Activated gamma-delta T cell treated with Interleukin-2 at 50 U/mL for 16 hours (primary cell): ENCODE results near the gene SCIN.
"Not testable (repeated sequence)": the region's sequence is repeated elsewhere in the genome, so short reads cannot be mapped to it uniquely, and the experiment has no call there.

ENCODE experiments used
- DNase-seq: peaks from one replicate; pipeline ENCODE4 v3.0.0-alpha.2; 2020

Gene SCIN

DNA sequence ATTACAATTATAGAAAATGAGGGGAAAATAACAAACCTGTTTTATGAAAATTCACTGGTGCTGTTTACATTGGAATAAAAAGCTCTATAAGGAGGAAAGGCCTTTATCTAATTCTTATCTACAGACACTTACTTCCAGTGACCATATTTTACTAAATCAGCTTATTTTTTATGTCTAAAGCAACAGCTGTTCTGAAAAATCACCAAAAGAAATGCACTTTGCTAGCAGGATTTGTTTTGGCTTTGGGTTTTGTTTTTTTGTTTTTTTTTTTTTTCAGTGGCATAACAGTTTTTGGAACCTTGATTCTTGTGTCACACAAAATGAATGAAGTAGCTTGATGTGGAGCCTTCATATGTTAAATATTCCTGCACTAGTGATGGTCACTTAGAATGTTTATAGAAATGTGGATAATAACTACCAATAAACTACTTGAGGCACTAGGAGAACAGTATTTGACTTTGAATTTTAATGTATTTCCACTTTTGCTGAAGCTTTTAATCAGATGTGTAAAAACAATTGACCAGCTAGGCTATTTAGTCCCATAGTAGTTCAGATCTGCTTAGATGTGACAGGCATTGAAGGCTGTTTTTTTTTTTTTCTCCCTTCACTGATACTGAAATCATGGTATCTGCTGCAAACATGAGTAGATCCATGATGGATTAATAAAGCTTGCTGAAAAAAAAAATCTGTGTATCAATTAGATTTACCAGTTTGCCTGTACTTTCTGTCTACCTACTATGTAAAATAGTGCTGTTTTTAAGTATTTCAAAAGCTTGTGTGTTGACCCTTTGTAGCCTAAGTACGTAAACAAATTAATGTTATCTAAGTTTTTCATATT lies 119.7 kb downstream of the SCIN start:
- no peak for DNase-seq

DNA sequence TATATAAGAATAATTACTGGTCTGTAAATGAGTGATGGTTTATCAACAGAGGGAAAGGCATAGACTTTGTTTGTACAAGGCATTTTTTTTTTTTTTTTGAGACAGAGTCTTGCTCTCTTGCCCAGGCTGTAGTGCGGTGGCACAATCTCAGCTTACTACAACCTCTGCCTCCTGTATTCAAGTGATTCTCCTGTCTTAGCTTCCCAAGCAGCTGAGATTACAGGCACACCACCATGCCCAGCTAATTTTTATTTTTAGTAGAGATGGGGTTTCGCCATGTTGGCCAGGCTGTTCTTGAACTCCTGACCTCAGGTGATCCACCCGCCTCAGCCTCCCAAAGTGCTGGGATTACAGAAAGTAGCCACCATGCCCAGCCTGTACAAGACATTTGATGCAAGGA lies 120.9 kb downstream of the SCIN start:
- DNase-seq = not testable (repeated sequence)

GRCh38 chr7:12692035-12692434 lies 121.5 kb downstream of the SCIN start:
- DNase-seq = no peak

DNA sequence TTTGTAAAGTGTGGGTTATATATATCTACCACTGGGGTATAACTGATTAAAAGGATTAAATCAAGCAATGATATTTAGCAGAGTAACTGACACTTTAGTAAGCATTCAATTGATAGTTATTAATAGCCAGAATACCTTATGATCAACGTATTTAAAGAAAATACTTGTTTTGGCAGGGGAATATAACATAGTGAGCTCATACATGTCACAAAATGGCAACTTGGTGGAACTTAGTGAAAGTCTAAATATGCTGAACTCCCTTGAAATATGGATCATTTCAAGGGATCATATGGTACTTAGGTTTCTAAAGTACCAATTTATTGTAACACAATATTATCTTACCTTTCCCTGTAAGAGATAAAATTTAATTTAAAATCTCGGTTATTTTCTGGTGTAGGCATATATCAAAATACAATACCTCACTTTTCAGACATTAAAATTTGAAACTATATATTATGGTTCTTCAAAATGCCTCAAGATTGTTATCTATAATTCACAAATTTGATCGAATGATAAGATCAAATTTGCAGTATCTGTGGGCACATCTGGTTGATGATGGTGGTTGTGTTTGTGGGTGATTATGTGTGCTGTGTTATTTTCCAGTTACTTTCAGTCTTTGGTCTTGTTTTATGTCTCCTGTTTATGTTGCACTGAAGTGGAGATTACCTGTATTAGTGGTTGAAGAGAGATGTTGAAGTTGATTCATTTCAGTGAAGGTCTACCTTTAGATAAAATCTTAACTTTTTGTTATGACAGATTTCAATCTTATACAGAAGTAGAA lies 122.1 kb downstream of the SCIN start:
- DNase-seq = no peak

GRCh38 chr7:12694817-12695216 lies 124.3 kb downstream of the SCIN start:
- no peak for DNase-seq

GRCh38 chr7:12695965-12696364 lies 125.4 kb downstream of the SCIN start:
- DNase-seq = no peak

- DNase-seq = no peak
These were observed 128.8 kb downstream of the SCIN start for GRCh38 chr7:12699299-12699698.

DNA sequence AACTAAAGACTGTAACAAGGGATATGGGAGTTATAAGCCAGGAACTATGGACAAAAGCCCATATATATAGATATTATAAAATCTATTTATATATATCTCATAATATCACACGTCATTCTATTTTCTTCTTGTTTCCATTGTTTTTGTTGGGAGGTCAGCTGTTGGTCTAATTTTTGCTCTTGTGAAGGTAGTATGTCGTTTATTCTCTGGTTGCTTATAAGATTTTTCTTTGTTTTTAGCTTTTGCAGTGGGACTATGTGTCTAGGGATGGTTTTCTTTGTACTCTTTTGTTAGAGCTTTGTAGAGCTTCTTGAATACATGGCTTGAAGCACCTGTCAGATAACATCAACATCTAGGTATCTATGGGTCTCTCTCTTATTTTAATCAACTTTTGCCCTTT lies 130.9 kb downstream of the SCIN start:
- DNase-seq = no peak

DNA sequence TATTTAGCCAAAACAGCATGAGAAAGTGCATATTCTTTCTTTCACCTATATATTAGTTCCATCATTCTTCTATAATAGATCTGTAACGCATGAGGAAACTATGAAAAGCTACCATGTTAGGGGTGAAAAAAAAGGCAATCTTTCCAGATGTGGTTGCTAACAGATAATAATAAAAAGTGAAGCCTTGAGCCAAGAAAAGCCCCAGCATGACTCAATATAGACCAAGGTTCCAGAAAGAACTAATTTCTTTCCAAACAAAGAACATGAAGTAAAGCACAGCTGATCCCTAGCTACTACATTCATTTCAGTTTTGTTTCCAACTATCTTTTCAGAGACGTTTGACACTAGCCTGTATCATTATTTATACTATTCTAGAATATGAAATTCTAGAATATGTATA lies 133.4 kb downstream of the SCIN start:
- DNase-seq = no peak

DNA sequence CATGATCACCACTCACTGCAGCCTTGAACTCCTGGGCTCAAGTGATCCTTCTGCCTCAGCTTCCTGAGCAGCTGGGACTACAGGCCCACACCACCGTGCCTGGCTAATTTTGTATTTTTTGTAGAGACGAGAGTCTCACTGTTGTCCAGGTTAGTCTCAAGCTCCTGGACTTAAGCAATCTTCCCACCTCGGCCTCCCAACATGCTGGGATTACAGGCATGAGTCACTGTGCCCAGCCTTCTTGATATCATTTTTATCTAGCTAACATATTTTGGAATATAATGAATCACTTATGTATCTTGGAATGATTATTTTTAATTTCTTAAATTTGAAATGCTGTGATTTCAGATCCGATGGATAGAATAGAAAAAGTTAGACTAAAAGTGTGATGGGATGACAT lies 135.4 kb downstream of the SCIN start:
- no peak for DNase-seq

GRCh38 chr7:12706900-12707536 lies 136.5 kb downstream of the SCIN start:
- DNase-seq = no peak

DNA sequence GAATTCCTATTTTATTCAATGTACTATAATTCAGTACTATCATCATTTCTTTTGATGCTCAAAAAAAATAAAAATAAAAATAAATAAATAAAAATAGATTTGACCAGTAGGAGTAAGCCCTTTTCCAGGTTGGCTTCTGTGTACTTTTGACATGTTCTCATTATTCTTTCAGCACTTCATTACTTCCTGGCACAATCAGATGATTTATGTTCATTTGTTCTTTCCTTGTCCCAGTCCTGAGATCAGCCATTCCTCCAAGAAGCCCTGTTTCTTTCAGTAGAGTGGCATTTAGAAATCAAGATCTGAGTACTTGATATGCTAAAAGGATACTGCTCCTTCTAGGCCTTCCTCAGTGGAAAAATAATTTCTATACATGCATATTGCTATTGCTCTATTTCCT lies 137.8 kb downstream of the SCIN start:
- DNase-seq = no peak
